ENCODE results near the gene NFATC2IP. TPM values are rescaled to one million over a fixed set of nuclear protein-coding genes. Genes with fewer than 3 reads are reported as not detected.

NFATC2IP gene
- total and polyA plus RNA-seq, 9 of the 15 experiments (the other 6 are each of a cell fraction or from before 2014, with no cell fraction given) = 15.6 to 106 (median 46.9) TPM

GRCh38 chr16:28933171-28933570 lies 17.6 kb upstream of the NFATC2IP start:
- FAIRE-seq = no peak
- H3K4me2 ChIP-seq (ENCODE audit: insufficient read depth, low read length) = no peak overlapping the region
- H2AFZ ChIP-seq (ENCODE audit: low read depth, low read length) = no peak overlapping the region
- peak overlapping the region in 1 of 2 experiments; percentile 19; a peak in 1 of 4 replicates for H3K9ac ChIP-seq (ENCODE audit: insufficient read depth in 1 of 2, low read depth in 2 of 2, low read length in 2 of 2)
- no peaks in the 10 kb centered on the region for H3K9me1 ChIP-seq (ENCODE audit: control insufficient read depth, insufficient read depth, low read length)
- peaks cover 8 to 40% of the 10 kb centered on the region in 2 experiments; a peak in 4 of 5 replicates for H3K4me1 ChIP-seq (replicated peaks in 1 of 2; ENCODE audit: control insufficient read depth in 2 of 2, insufficient read depth in 2 of 2, low read length in 2 of 2)
- H3K9me3 ChIP-seq (replicated peaks; ENCODE audit: control insufficient read depth, insufficient read depth, low read depth, low read length) = no peaks in the 10 kb centered on the region
- H3K27me3 ChIP-seq (ENCODE audit: control insufficient read depth in 2 of 2, insufficient read depth in 2 of 2, low read length in 2 of 2) = no peaks in the 10 kb centered on the region
- TF ChIP-seq CAMTA2 (CRISPR knock-in tag; conservative IDR thresholded peaks at IDR 0.05) (no peak), ZBTB8A (IDR thresholded peaks at IDR 0.05; ENCODE audit: partially characterized antibody) (no peak), USF1 (CRISPR knock-in tag; IDR thresholded peaks at IDR 0.05) (no peak), JUN (IDR thresholded peaks at IDR 0.05; ENCODE audit: borderline replicate concordance, low read depth, low read length) (no peak), JUN (CRISPR knock-in tag; IDR thresholded peaks at IDR 0.05; ENCODE audit: borderline replicate concordance) (no peak), SIRT6 (IDR thresholded peaks at IDR 0.05; ENCODE audit: low read depth, low read length) (no peak), SRSF1 (IDR thresholded peaks at IDR 0.05; ENCODE audit: low read depth, low read length) (no peak), NR2F6 (CRISPR knock-in tag; IDR thresholded peaks at IDR 0.05) (no peak), ZNF740 (CRISPR knock-in tag; IDR thresholded peaks at IDR 0.05) (no peak), ZNF740 (tag; IDR thresholded peaks at IDR 0.05) (no peak), SIN3A (IDR thresholded peaks at IDR 0.05; ENCODE audit: borderline replicate concordance in 2 of 2, control insufficient read depth in 1 of 2, low read depth in 2 of 2, low read length in 2 of 2) (no peak), E2F3 (CRISPR knock-in tag; IDR thresholded peaks at IDR 0.05) (no peak)
- 64% methylated on average over 8 of the region's 8 CpGs for WGBS (ENCODE audit: insufficient coverage, low coverage, missing lambda C conversion rate)
- no peaks in the 10 kb centered on the region for H3K36me3 ChIP-seq (ENCODE audit: control insufficient read depth, insufficient read depth, low read length)
- intact Hi-C loops (cut with micrococcal nuclease) = no loop called here
- H3K27ac ChIP-seq (ENCODE audit: extremely low read depth, low read depth, low read length) = no peak overlapping the region
- ATAC-seq = no peak
- H3K79me2 ChIP-seq (ENCODE audit: control insufficient read depth, insufficient read depth, low read length) = peaks cover 9% of the 10 kb centered on the region
- DNase-seq (ENCODE audit: extremely low read depth in 1 of 4, low spot score in 3 of 4) = no peak
- no peaks in the 10 kb centered on the region for H4K20me1 ChIP-seq (replicated peaks; ENCODE audit: control insufficient read depth, insufficient read depth, low read length)
- no peak overlapping the region for H3K4me3 ChIP-seq
- ChIA-PET POLR2A (no interaction called here), CTCF (ENCODE audit: low intra/inter-chr PET ratio) (no interaction called here)
- no TSS peak for BruUV-seq (replicated peaks)
- in situ Hi-C loops (cut with MboI) = loop anchor here (25.0 kb wide), 1 partner anchor 496 kb away; no protein-coding TSS in a partner anchor

Measured in K562 (cell line).